HepG2 (cell line): ENCODE data around the gene CSTPP1. TPM values are rescaled to one million over a fixed set of nuclear protein-coding genes. Genes with fewer than 3 reads are reported as not detected.

Source experiments
- ATAC-seq: fragments of 200-7000 bp; cut with Tn5 transposase; 3 replicates; pipeline ENCODE4 v1.9.1; 2020; ENCODE audit warnings: mild to moderate bottlenecking, moderate library complexity
- BruUV-seq: library from RNA; stranded (reverse); fragments of 400-500 nt; replicated peaks from 2 replicates; lab custom pipeline; 2021; lab: Mats Ljungman, UMichigan
- CTCF ChIA-PET: fragments of 300-600 bp; formaldehyde crosslinking; extraction: SDS; loops from one replicate; lab custom pipeline; 2021; ENCODE audit warnings: low total read pairs, inconsistent platforms, low intra/inter-chr PET ratio; lab: Yijun Ruan, JAX
- POLR2A ChIA-PET: fragments of 350-600 bp; sonication (Branson Sonifier 250); formaldehyde crosslinking; loops from one replicate; lab custom pipeline; 2020; ENCODE audit warnings: antibody characterized with exemption, inconsistent platforms; lab: Yijun Ruan, JAX
- DNase-seq: peaks from one replicate; pipeline ENCODE4 v3.0.0-alpha.2; 2015; ENCODE audit warnings: low spot score
- FAIRE-seq: peaks from 3 replicates; lab custom pipeline; 2011; peaks lifted over from hg19 to GRCh38; lab: Jason Lieb, UNC
- H2AFZ ChIP-seq: one replicate; pipeline ENCODE4 v1.6.1; 2011; ENCODE audit warnings: low read length, inconsistent platforms
- H3K27ac ChIP-seq: fragments of 300-600 bp; 3 replicates; pipeline ENCODE4 v1.8.0; 2011; ENCODE audit warnings: mixed run types, mild to moderate bottlenecking, mixed read lengths, low read length, inconsistent platforms; ENCODE audit not compliant: insufficient read depth; ENCODE audit errors: extremely low read length
- H3K27me3 ChIP-seq, 2 experiments: fragments of 200-600 bp in 1 of 2; 2 replicates in 1 of 2; 3 replicates in 1 of 2; pipeline versions ENCODE4 v1.6.0 to v1.8.0; 2011; ENCODE audit warnings: low read length in 2 of 2, mild to moderate bottlenecking in 2 of 2, moderate library complexity in 2 of 2, inconsistent platforms in 1 of 2; ENCODE audit not compliant: insufficient read depth in 2 of 2, control insufficient read depth in 1 of 2
- H3K36me3 ChIP-seq, 2 experiments: fragments of 200-600 bp in 1 of 2; replicated peaks in 1 of 2; 2 replicates in 1 of 2; 3 replicates in 1 of 2; pipeline versions ENCODE4 v1.5.1 to v1.8.0; 2011; ENCODE audit warnings: low read length in 2 of 2, inconsistent platforms in 1 of 2; ENCODE audit not compliant: insufficient read depth in 2 of 2, control insufficient read depth in 1 of 2
- H3K4me1 ChIP-seq: 2 replicates; pipeline ENCODE4 v1.5.1; 2012; ENCODE audit warnings: low read length, inconsistent platforms; ENCODE audit not compliant: insufficient read depth
- H3K4me2 ChIP-seq: 2 replicates; pipeline ENCODE4 v1.6.0; 2011; ENCODE audit warnings: low read depth, low read length, inconsistent platforms
- H3K4me3 ChIP-seq, 3 experiments: fragments of 200-600 bp in 1 of 3; sonication (generic), shearing (Covaris generic) in 1 of 3; replicated peaks in 1 of 3; 2 replicates each; pipeline ENCODE4 v1.5.1; 2011 to 2016; ENCODE audit warnings: low read length in 3 of 3, inconsistent platforms in 2 of 3, low read depth in 2 of 3, mild to moderate bottlenecking in 2 of 3, control low read depth in 1 of 3, mixed read lengths in 1 of 3; ENCODE audit not compliant: insufficient read depth in 1 of 3
- H3K79me2 ChIP-seq: one replicate; pipeline ENCODE4 v1.6.1; 2011; ENCODE audit warnings: low read length, inconsistent platforms; ENCODE audit not compliant: insufficient read depth
- H3K9ac ChIP-seq: 2 replicates; pipeline ENCODE4 v1.6.0; 2011; ENCODE audit warnings: mild to moderate bottlenecking, low read depth, low read length, inconsistent platforms; ENCODE audit not compliant: insufficient read depth
- H3K9me3 ChIP-seq: 2 replicates; pipeline ENCODE4 v1.5.1; 2012; ENCODE audit warnings: mild to moderate bottlenecking, low read length
- H4K20me1 ChIP-seq: 2 replicates; pipeline ENCODE4 v1.6.0; 2011; ENCODE audit warnings: inconsistent platforms, mild to moderate bottlenecking, low read length, moderate library complexity; ENCODE audit not compliant: insufficient read depth
- MTF1 ChIP-seq: sonication (generic); formaldehyde crosslinking; IDR thresholded peaks from 2 replicates; pipeline ENCODE4 v1.5.0; 2020; ENCODE audit warnings: missing genetic modification reagents
- SAP130 ChIP-seq: IDR thresholded peaks from 2 replicates; pipeline ENCODE4 v1.6.1; 2016; ENCODE audit warnings: low read depth
- ZFP82 ChIP-seq: sonication (generic); formaldehyde crosslinking; IDR thresholded peaks from 2 replicates; pipeline ENCODE4 v1.5.1; 2020; ENCODE audit warnings: mild to moderate bottlenecking, missing genetic modification reagents, borderline replicate concordance
- ZNF44 ChIP-seq: sonication (generic); formaldehyde crosslinking; IDR thresholded peaks from 2 replicates; pipeline ENCODE4 v1.5.1; 2020; ENCODE audit warnings: mild to moderate bottlenecking, missing genetic modification reagents
- WGBS: methylation state at CpG from one replicate; pipeline ENCODE4 v1.1.6; 2017; ENCODE audit warnings: low lambda C conversion rate; 5-methylcytosine and 5-hydroxymethylcytosine counted together
- in situ Hi-C: cut with HindIII; loops from 2 replicates; pipeline ENCODE4 v1.10.0; 2017; ENCODE audit warnings: low pct_unique_long_range_greater_than_20kb; ENCODE audit not compliant: extremely low pct_ligation_motif_present
- intact Hi-C: fragments of 100-400 bp; cut with micrococcal nuclease; formaldehyde crosslinking; loops from one replicate; pipeline ENCODE4 v1.10.0; 2022; ENCODE audit not compliant: unreplicated experiment
- polyA plus RNA-seq, 8 experiments: library from polyadenylated mRNA; depleted of rRNA in 3 of 8; stranded (reverse) in 7 of 8; unstranded in 1 of 8; fragments of >200 nt; fragmentation: Illumina TruSeq in 4 of 8; extraction: Trizol in 4 of 8; gene quantifications; 2 replicates each; pipeline versions ENCODE4 v1.2.1 to v1.2.3, GENCODE V29; 2011 to 2016; ENCODE audit warnings: low read depth in 4 of 8, missing spikeins in 1 of 8, mixed read lengths in 1 of 8; ENCODE audit not compliant: insufficient read depth in 1 of 8
- total RNA-seq, 5 experiments: library from RNA; depleted of rRNA; stranded (reverse); fragments of >200 nt; fragmentation: Illumina TruSeq; extraction: Trizol; gene quantifications; 2 replicates each; pipeline ENCODE4 v1.2.3, GENCODE V29; 2016; ENCODE audit warnings: low read depth in 1 of 5
- TF ChIP-seq, protein P1 (sequence below): sonication (generic); formaldehyde crosslinking; IDR thresholded peaks from 2 replicates; pipeline ENCODE4 v1.8.1; 2023; ENCODE audit warnings: mild to moderate bottlenecking, missing genetic modification reagents
- TF ChIP-seq, protein P2 (sequence below): sonication (generic); formaldehyde crosslinking; IDR thresholded peaks from 2 replicates; pipeline ENCODE4 v1.5.0; 2020; ENCODE audit warnings: mild to moderate bottlenecking, missing genetic modification reagents, borderline replicate concordance
- TF ChIP-seq, protein P3 (sequence below): sonication (generic); formaldehyde crosslinking; IDR thresholded peaks from 2 replicates; pipeline ENCODE4 v1.4.0; 2020; ENCODE audit warnings: missing genetic modification reagents, mild to moderate bottlenecking, borderline replicate concordance

The CSTPP1 gene
- total and polyA plus RNA-seq, 2 of the 13 experiments (the other 11 are each of a cell fraction or from before 2014, with no cell fraction given) = 12.3 to 14.6 TPM

DNA sequence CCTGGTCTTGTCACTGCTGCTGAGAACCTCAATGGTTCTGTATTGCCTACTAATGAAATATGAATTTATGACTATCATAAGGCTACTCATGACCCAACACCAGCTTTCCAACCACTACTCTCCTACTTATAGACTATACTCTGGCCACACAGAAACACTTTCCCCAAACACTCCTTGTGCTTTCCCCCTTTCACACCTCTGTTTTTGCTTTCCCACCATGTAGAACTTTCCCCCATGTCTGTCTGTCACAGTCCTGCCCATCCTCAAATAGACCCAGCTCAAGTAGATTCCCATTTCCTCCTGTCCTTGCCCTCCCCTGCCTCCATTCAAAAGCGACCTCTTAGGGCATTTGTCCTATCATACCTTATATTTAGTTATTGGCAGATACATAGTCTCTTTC is 134.2 kb downstream of the CSTPP1 start (continued):
- TF ChIP-seq, protein P1, sequence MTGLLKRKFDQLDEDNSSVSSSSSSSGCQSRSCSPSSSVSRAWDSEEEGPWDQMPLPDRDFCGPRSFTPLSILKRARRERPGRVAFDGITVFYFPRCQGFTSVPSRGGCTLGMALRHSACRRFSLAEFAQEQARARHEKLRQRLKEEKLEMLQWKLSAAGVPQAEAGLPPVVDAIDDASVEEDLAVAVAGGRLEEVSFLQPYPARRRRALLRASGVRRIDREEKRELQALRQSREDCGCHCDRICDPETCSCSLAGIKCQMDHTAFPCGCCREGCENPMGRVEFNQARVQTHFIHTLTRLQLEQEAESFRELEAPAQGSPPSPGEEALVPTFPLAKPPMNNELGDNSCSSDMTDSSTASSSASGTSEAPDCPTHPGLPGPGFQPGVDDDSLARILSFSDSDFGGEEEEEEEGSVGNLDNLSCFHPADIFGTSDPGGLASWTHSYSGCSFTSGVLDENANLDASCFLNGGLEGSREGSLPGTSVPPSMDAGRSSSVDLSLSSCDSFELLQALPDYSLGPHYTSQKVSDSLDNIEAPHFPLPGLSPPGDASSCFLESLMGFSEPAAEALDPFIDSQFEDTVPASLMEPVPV (CRISPR knock-in tag) = no peak
- TF ChIP-seq MTF1 (CRISPR knock-in tag) = no peak

DNA sequence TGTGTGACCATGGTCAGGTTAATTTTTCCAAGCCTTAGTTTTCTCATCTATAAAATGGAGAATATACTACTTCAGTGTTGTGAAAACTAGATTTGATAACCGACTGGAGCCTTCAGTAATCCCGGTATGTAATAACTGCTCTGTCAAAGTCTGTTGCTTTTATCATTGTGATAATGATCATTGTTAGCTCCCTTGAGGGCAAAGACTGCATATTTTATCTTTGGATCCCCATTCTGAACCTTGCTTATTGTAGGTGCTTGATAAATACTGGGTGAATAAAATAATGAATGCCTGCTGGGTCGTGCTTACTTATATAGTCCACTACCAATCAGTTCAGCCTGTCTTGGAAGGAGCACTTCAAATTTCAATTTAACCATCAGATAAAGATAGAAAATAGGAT is 134.8 kb downstream of the CSTPP1 start:
- no peaks in the 10 kb centered on the region for H3K79me2 ChIP-seq
- 82% methylated on average over 3 of the region's 3 CpGs for whole genome bisulfite sequencing
- TF ChIP-seq ZNF44 (no peak), ZFP82 (CRISPR knock-in tag) (no peak), SAP130 (CRISPR knock-in tag) (no peak)
- TF ChIP-seq, protein P2, sequence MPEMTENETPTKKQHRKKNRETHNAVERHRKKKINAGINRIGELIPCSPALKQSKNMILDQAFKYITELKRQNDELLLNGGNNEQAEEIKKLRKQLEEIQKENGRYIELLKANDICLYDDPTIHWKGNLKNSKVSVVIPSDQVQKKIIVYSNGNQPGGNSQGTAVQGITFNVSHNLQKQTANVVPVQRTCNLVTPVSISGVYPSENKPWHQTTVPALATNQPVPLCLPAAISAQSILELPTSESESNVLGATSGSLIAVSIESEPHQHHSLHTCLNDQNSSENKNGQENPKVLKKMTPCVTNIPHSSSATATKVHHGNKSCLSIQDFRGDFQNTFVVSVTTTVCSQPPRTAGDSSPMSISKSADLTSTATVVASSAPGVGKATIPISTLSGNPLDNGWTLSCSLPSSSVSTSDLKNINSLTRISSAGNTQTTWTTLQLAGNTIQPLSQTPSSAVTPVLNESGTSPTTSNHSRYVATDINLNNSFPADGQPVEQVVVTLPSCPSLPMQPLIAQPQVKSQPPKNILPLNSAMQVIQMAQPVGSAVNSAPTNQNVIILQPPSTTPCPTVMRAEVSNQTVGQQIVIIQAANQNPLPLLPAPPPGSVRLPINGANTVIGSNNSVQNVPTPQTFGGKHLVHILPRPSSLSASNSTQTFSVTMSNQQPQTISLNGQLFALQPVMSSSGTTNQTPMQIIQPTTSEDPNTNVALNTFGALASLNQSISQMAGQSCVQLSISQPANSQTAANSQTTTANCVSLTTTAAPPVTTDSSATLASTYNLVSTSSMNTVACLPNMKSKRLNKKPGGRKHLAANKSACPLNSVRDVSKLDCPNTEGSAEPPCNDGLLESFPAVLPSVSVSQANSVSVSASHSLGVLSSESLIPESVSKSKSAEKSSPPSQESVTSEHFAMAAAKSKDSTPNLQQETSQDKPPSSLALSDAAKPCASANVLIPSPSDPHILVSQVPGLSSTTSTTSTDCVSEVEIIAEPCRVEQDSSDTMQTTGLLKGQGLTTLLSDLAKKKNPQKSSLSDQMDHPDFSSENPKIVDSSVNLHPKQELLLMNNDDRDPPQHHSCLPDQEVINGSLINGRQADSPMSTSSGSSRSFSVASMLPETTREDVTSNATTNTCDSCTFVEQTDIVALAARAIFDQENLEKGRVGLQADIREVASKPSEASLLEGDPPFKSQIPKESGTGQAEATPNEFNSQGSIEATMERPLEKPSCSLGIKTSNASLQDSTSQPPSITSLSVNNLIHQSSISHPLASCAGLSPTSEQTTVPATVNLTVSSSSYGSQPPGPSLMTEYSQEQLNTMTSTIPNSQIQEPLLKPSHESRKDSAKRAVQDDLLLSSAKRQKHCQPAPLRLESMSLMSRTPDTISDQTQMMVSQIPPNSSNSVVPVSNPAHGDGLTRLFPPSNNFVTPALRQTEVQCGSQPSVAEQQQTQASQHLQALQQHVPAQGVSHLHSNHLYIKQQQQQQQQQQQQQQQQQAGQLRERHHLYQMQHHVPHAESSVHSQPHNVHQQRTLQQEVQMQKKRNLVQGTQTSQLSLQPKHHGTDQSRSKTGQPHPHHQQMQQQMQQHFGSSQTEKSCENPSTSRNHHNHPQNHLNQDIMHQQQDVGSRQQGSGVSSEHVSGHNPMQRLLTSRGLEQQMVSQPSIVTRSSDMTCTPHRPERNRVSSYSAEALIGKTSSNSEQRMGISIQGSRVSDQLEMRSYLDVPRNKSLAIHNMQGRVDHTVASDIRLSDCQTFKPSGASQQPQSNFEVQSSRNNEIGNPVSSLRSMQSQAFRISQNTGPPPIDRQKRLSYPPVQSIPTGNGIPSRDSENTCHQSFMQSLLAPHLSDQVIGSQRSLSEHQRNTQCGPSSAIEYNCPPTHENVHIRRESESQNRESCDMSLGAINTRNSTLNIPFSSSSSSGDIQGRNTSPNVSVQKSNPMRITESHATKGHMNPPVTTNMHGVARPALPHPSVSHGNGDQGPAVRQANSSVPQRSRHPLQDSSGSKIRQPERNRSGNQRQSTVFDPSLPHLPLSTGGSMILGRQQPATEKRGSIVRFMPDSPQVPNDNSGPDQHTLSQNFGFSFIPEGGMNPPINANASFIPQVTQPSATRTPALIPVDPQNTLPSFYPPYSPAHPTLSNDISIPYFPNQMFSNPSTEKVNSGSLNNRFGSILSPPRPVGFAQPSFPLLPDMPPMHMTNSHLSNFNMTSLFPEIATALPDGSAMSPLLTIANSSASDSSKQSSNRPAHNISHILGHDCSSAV (CRISPR knock-in tag) = no peak
- TF ChIP-seq, protein P3, sequence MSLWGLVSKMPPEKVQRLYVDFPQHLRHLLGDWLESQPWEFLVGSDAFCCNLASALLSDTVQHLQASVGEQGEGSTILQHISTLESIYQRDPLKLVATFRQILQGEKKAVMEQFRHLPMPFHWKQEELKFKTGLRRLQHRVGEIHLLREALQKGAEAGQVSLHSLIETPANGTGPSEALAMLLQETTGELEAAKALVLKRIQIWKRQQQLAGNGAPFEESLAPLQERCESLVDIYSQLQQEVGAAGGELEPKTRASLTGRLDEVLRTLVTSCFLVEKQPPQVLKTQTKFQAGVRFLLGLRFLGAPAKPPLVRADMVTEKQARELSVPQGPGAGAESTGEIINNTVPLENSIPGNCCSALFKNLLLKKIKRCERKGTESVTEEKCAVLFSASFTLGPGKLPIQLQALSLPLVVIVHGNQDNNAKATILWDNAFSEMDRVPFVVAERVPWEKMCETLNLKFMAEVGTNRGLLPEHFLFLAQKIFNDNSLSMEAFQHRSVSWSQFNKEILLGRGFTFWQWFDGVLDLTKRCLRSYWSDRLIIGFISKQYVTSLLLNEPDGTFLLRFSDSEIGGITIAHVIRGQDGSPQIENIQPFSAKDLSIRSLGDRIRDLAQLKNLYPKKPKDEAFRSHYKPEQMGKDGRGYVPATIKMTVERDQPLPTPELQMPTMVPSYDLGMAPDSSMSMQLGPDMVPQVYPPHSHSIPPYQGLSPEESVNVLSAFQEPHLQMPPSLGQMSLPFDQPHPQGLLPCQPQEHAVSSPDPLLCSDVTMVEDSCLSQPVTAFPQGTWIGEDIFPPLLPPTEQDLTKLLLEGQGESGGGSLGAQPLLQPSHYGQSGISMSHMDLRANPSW (CRISPR knock-in tag) = no peak

More for the DNA sequence above, 134.8 kb downstream of the CSTPP1 start:
- no peaks in the 10 kb centered on the region for H3K27me3 ChIP-seq
- H3K9ac ChIP-seq = no peak overlapping the region
- intact Hi-C loops = no loop called here
- no peaks in the 10 kb centered on the region for H3K9me3 ChIP-seq
- no peak overlapping the region for H3K4me2 ChIP-seq
- DNase-seq (no peak), FAIRE-seq (no peak), ATAC-seq (no peak)
- BruUV-seq = no TSS peak
- in situ Hi-C loops = no loop called here
- no peaks in the 10 kb centered on the region for H4K20me1 ChIP-seq
- H3K27ac ChIP-seq = no peak overlapping the region
- no peak overlapping the region for H3K4me3 ChIP-seq
- no peaks in the 10 kb centered on the region for H3K36me3 ChIP-seq
- ChIA-PET CTCF (no interaction called here), POLR2A (no interaction called here)
- H3K4me1 ChIP-seq = no peaks in the 10 kb centered on the region
- no peak overlapping the region for H2AFZ ChIP-seq
